ENCODE measurements around the gene FBXL19.

The FBXL19 gene

GRCh38 chr16:30980959-30981358 is 57.6 kb downstream of the FBXL19 start:
- Histone ChIP-seq H2BK5ac (ENCODE audit: low read length) (no peak overlapping the region), H3K36me3 (ENCODE audit: control insufficient read depth, insufficient read depth, low read length) (peaks cover 13% of the 10 kb centered on the region), H3K27me3 (ENCODE audit: insufficient read depth, low read length, poor library complexity) (no peaks in the 10 kb centered on the region), H2BK120ac (ENCODE audit: low read depth, low read length) (no peak overlapping the region), H3K23ac (ENCODE audit: low read length) (no peak overlapping the region), H3K9ac (ENCODE audit: low read length) (no peak overlapping the region), H3K18ac (ENCODE audit: low read length) (no peak overlapping the region), H3K27ac (ENCODE audit: low read depth, low read length) (no peak overlapping the region), H3K79me2 (ENCODE audit: control insufficient read depth, insufficient read depth, low read length) (no peaks in the 10 kb centered on the region), H3K4me2 (ENCODE audit: low read length) (no peak overlapping the region), H4K5ac (ENCODE audit: low read length) (no peak overlapping the region), H3K4me1 (ENCODE audit: control insufficient read depth, low read depth, low read length) (peaks cover 2% of the 10 kb centered on the region), H3K56ac (ENCODE audit: low read length) (no peak overlapping the region), H3K79me1 (ENCODE audit: low read length) (peaks cover 5% of the 10 kb centered on the region), H2AK5ac (ENCODE audit: low read length) (no peak overlapping the region), H4K8ac (ENCODE audit: low read depth, low read length) (no peak overlapping the region), H3K4me3 (ENCODE audit: low read length) (no peak overlapping the region), H2BK15ac (replicated peaks; ENCODE audit: low read depth) (no peak overlapping the region), H3K4ac (ENCODE audit: low read depth, low read length) (no peak overlapping the region)
- WGBS (ENCODE audit: extremely low coverage, insufficient coverage, low lambda C conversion rate): no CpG with 5 or more reads among the region's 14 CpGs
- no peak for DNase-seq

GRCh38 chr16:30982548-30983288 is 59.3 kb downstream of the FBXL19 start:
- H3K4me1 ChIP-seq (ENCODE audit: control insufficient read depth, low read depth, low read length): peaks cover 2% of the 10 kb centered on the region
- H2BK5ac ChIP-seq (ENCODE audit: low read length): no peak overlapping the region
- no peak overlapping the region for H3K27ac ChIP-seq (ENCODE audit: low read depth, low read length)
- H3K4me2 ChIP-seq (ENCODE audit: low read length): no peak overlapping the region
- H3K18ac ChIP-seq (ENCODE audit: low read length): no peak overlapping the region
- no peak overlapping the region for H2BK120ac ChIP-seq (ENCODE audit: low read depth, low read length)
- no peaks in the 10 kb centered on the region for H3K79me2 ChIP-seq (ENCODE audit: control insufficient read depth, insufficient read depth, low read length)
- no peaks in the 10 kb centered on the region for H3K27me3 ChIP-seq (ENCODE audit: insufficient read depth, low read length, poor library complexity)
- H4K5ac ChIP-seq (ENCODE audit: low read length): no peak overlapping the region
- no peak overlapping the region for H3K4me3 ChIP-seq (ENCODE audit: low read length)
- H2BK15ac ChIP-seq (replicated peaks; ENCODE audit: low read depth): no peak overlapping the region
- H3K79me1 ChIP-seq (ENCODE audit: low read length): peaks cover 2% of the 10 kb centered on the region
- WGBS (ENCODE audit: extremely low coverage, insufficient coverage, low lambda C conversion rate): no CpG with 5 or more reads among the region's 17 CpGs
- no peak overlapping the region for H3K56ac ChIP-seq (ENCODE audit: low read length)
- no peak overlapping the region for H2AK5ac ChIP-seq (ENCODE audit: low read length)
- H3K23ac ChIP-seq (ENCODE audit: low read length): no peak overlapping the region
- H4K8ac ChIP-seq (ENCODE audit: low read depth, low read length): no peak overlapping the region
- no peak for DNase-seq
- no peak overlapping the region for H3K9ac ChIP-seq (ENCODE audit: low read length)
- no peak overlapping the region for H3K4ac ChIP-seq (ENCODE audit: low read depth, low read length)
- H3K36me3 ChIP-seq (ENCODE audit: control insufficient read depth, insufficient read depth, low read length): peaks cover 7% of the 10 kb centered on the region

- Histone ChIP-seq H4K8ac (ENCODE audit: low read depth, low read length) (no peak overlapping the region), H3K36me3 (ENCODE audit: control insufficient read depth, insufficient read depth, low read length) (peaks cover 7% of the 10 kb centered on the region), H3K56ac (ENCODE audit: low read length) (no peak overlapping the region), H2BK5ac (ENCODE audit: low read length) (no peak overlapping the region), H3K4me3 (ENCODE audit: low read length) (no peak overlapping the region), H3K4me1 (ENCODE audit: control insufficient read depth, low read depth, low read length) (peaks cover 2% of the 10 kb centered on the region), H2BK120ac (ENCODE audit: low read depth, low read length) (no peak overlapping the region), H2AK5ac (ENCODE audit: low read length) (no peak overlapping the region), H3K18ac (ENCODE audit: low read length) (no peak overlapping the region), H3K23ac (ENCODE audit: low read length) (no peak overlapping the region), H3K4me2 (ENCODE audit: low read length) (no peak overlapping the region), H3K79me2 (ENCODE audit: control insufficient read depth, insufficient read depth, low read length) (no peaks in the 10 kb centered on the region), H3K4ac (ENCODE audit: low read depth, low read length) (no peak overlapping the region), H3K79me1 (ENCODE audit: low read length) (peaks cover 2% of the 10 kb centered on the region), H3K9ac (ENCODE audit: low read length) (no peak overlapping the region), H2BK15ac (replicated peaks; ENCODE audit: low read depth) (no peak overlapping the region), H3K27me3 (ENCODE audit: insufficient read depth, low read length, poor library complexity) (no peaks in the 10 kb centered on the region), H3K27ac (ENCODE audit: low read depth, low read length) (no peak overlapping the region), H4K5ac (ENCODE audit: low read length) (no peak overlapping the region)
- no CpG with 5 or more reads among the region's 25 CpGs for WGBS (ENCODE audit: extremely low coverage, insufficient coverage, low lambda C conversion rate)
- DNase-seq: no peak
Observed at GRCh38 chr16:30983289-30983889, 60.0 kb downstream of the FBXL19 start.

GRCh38 chr16:30983898-30984610 is 60.7 kb downstream of the FBXL19 start:
- Histone ChIP-seq H3K23ac (ENCODE audit: low read length) (no peak overlapping the region), H3K27ac (ENCODE audit: low read depth, low read length) (no peak overlapping the region), H3K56ac (ENCODE audit: low read length) (no peak overlapping the region), H3K27me3 (ENCODE audit: insufficient read depth, low read length, poor library complexity) (no peaks in the 10 kb centered on the region), H3K36me3 (ENCODE audit: control insufficient read depth, insufficient read depth, low read length) (peaks cover 5% of the 10 kb centered on the region), H3K79me2 (ENCODE audit: control insufficient read depth, insufficient read depth, low read length) (no peaks in the 10 kb centered on the region), H2AK5ac (ENCODE audit: low read length) (no peak overlapping the region), H2BK5ac (ENCODE audit: low read length) (no peak overlapping the region), H3K79me1 (ENCODE audit: low read length) (no peaks in the 10 kb centered on the region), H3K9ac (ENCODE audit: low read length) (no peak overlapping the region), H4K8ac (ENCODE audit: low read depth, low read length) (no peak overlapping the region), H4K5ac (ENCODE audit: low read length) (no peak overlapping the region), H2BK120ac (ENCODE audit: low read depth, low read length) (no peak overlapping the region), H3K18ac (ENCODE audit: low read length) (no peak overlapping the region), H2BK15ac (replicated peaks; ENCODE audit: low read depth) (no peak overlapping the region), H3K4me1 (ENCODE audit: control insufficient read depth, low read depth, low read length) (peaks cover 2% of the 10 kb centered on the region), H3K4me2 (ENCODE audit: low read length) (no peak overlapping the region), H3K4ac (ENCODE audit: low read depth, low read length) (no peak overlapping the region), H3K4me3 (ENCODE audit: low read length) (no peak overlapping the region)
- no peak for DNase-seq
- WGBS (ENCODE audit: extremely low coverage, insufficient coverage, low lambda C conversion rate): no CpG with 5 or more reads among the region's 14 CpGs

GRCh38 chr16:30984669-30985400 is 61.5 kb downstream of the FBXL19 start, which contains the start of gene HSD3B7:
Gene HSD3B7 (plus strand): TSS chr16:30985207. CDS start chr16:30985659, 452 bp downstream.
- Histone ChIP-seq H2AK5ac (ENCODE audit: low read length) (no peak within 1 kb of the TSS), H3K4me2 (ENCODE audit: low read length) (peak within 1 kb of the TSS; percentile 48), H2BK15ac (replicated peaks; ENCODE audit: low read depth) (no peak within 1 kb of the TSS), H2BK120ac (ENCODE audit: low read depth, low read length) (no peak within 1 kb of the TSS), H3K4me3 (ENCODE audit: low read length) (no peak within 1 kb of the TSS), H3K27me3 (ENCODE audit: insufficient read depth, low read length, poor library complexity) (no peaks in the 10 kb centered on the region), H3K9ac (ENCODE audit: low read length) (peak within 1 kb of the TSS; percentile 62), H3K23ac (ENCODE audit: low read length) (no peak within 1 kb of the TSS), H3K36me3 (ENCODE audit: control insufficient read depth, insufficient read depth, low read length) (peaks cover 5% of the 10 kb centered on the region), H3K4ac (ENCODE audit: low read depth, low read length) (no peak within 1 kb of the TSS), H2BK5ac (ENCODE audit: low read length) (no peak within 1 kb of the TSS), H3K27ac (ENCODE audit: low read depth, low read length) (no peak within 1 kb of the TSS), H3K18ac (ENCODE audit: low read length) (no peak within 1 kb of the TSS), H3K79me2 (ENCODE audit: control insufficient read depth, insufficient read depth, low read length) (no peaks in the 10 kb centered on the region), H3K4me1 (ENCODE audit: control insufficient read depth, low read depth, low read length) (peaks cover 2% of the 10 kb centered on the region), H3K56ac (ENCODE audit: low read length) (peak within 1 kb of the TSS; percentile 86), H3K79me1 (ENCODE audit: low read length) (no peaks in the 10 kb centered on the region), H4K5ac (ENCODE audit: low read length) (no peak within 1 kb of the TSS), H4K8ac (ENCODE audit: low read depth, low read length) (no peak within 1 kb of the TSS)
- DNase-seq: peak; percentile 91
- WGBS (ENCODE audit: extremely low coverage, insufficient coverage, low lambda C conversion rate): no CpG with 5 or more reads among the region's 24 CpGs

Data from mesendoderm (in vitro differentiated cells).